ENCODE results near the gene DAO. TPM values are rescaled to one million over a fixed set of nuclear protein-coding genes. Genes with fewer than 3 reads are reported as not detected.

Gene DAO
- total and polyA plus RNA-seq, 2 donors (not counting 1 experiment from before 2014, with no cell fraction given) = not detected

- no peaks in the 10 kb centered on the region for H3K4me1 ChIP-seq (ENCODE audit: control insufficient read depth, extremely low read depth, insufficient read depth, low read length)
- no peak overlapping the region for H3K4me3 ChIP-seq (replicated peaks in 1 of 4; ENCODE audit: control extremely low read depth in 1 of 4, insufficient read depth in 1 of 4, low read depth in 3 of 4, low read length in 4 of 4)
- no peak for DNase-seq (ENCODE audit: low read depth in 2 of 2)
- H3K9ac ChIP-seq (ENCODE audit: insufficient read depth, low read length) = no peak overlapping the region
- no peak overlapping the region for H3K4me2 ChIP-seq (ENCODE audit: extremely low read depth, insufficient read depth, low read length)
- no peaks in the 10 kb centered on the region for H4K20me1 ChIP-seq (ENCODE audit: control insufficient read depth, extremely low read depth, insufficient read depth, low read length)
- no peaks in the 10 kb centered on the region for H3K79me2 ChIP-seq (ENCODE audit: control insufficient read depth, insufficient read depth, low read length)
- H3K9me3 ChIP-seq (ENCODE audit: control insufficient read depth, insufficient read depth, low read depth, low read length) = no peaks in the 10 kb centered on the region
- H2AFZ ChIP-seq (ENCODE audit: low read length) = no peak overlapping the region
- no peaks in the 10 kb centered on the region for H3K36me3 ChIP-seq (ENCODE audit: control insufficient read depth, insufficient read depth, low read length)
- no peak for TF ChIP-seq CTCF (conservative IDR thresholded peaks at IDR 0.05 in 1 of 2, IDR thresholded peaks at IDR 0.05 in 1 of 2; ENCODE audit: low read depth in 1 of 2, low read length in 2 of 2)
- TF ChIP-seq EZH2 (IDR thresholded peaks at IDR 0.05; ENCODE audit: low read length, missing control alignments) = no peak
- no peaks in the 10 kb centered on the region for H3K27me3 ChIP-seq (ENCODE audit: control insufficient read depth, insufficient read depth, low read length)
- no peak overlapping the region for H3K27ac ChIP-seq (ENCODE audit: insufficient read depth, low read length)
Observed at GRCh38 chr12:108930155-108930554, 50.3 kb downstream of the DAO start.

- H3K9me3 ChIP-seq (ENCODE audit: control insufficient read depth, insufficient read depth, low read depth, low read length) = no peaks in the 10 kb centered on the region
- no peak overlapping the region for H3K4me3 ChIP-seq (replicated peaks in 1 of 4; ENCODE audit: control extremely low read depth in 1 of 4, insufficient read depth in 1 of 4, low read depth in 3 of 4, low read length in 4 of 4)
- H3K27ac ChIP-seq (ENCODE audit: insufficient read depth, low read length) = no peak overlapping the region
- DNase-seq (ENCODE audit: low read depth in 2 of 2) = no peak
- no peak overlapping the region for H2AFZ ChIP-seq (ENCODE audit: low read length)
- H3K9ac ChIP-seq (ENCODE audit: insufficient read depth, low read length) = no peak overlapping the region
- no peak for TF ChIP-seq EZH2 (IDR thresholded peaks at IDR 0.05; ENCODE audit: low read length, missing control alignments)
- no peak overlapping the region for H3K4me2 ChIP-seq (ENCODE audit: extremely low read depth, insufficient read depth, low read length)
- H3K27me3 ChIP-seq (ENCODE audit: control insufficient read depth, insufficient read depth, low read length) = no peaks in the 10 kb centered on the region
- no peaks in the 10 kb centered on the region for H3K4me1 ChIP-seq (ENCODE audit: control insufficient read depth, extremely low read depth, insufficient read depth, low read length)
- H3K36me3 ChIP-seq (ENCODE audit: control insufficient read depth, insufficient read depth, low read length) = no peaks in the 10 kb centered on the region
- no peaks in the 10 kb centered on the region for H3K79me2 ChIP-seq (ENCODE audit: control insufficient read depth, insufficient read depth, low read length)
- H4K20me1 ChIP-seq (ENCODE audit: control insufficient read depth, extremely low read depth, insufficient read depth, low read length) = no peaks in the 10 kb centered on the region
Observed at GRCh38 chr12:108930756-108931155, 50.9 kb downstream of the DAO start.

- Histone ChIP-seq H3K27ac (ENCODE audit: insufficient read depth, low read length) (no peak overlapping the region), H3K4me3 (replicated peaks in 1 of 4; ENCODE audit: control extremely low read depth in 1 of 4, insufficient read depth in 1 of 4, low read depth in 3 of 4, low read length in 4 of 4) (no peak overlapping the region), H4K20me1 (ENCODE audit: control insufficient read depth, extremely low read depth, insufficient read depth, low read length) (no peaks in the 10 kb centered on the region), H2AFZ (ENCODE audit: low read length) (no peak overlapping the region), H3K27me3 (ENCODE audit: control insufficient read depth, insufficient read depth, low read length) (peaks cover 10% of the 10 kb centered on the region), H3K9ac (ENCODE audit: insufficient read depth, low read length) (no peak overlapping the region), H3K79me2 (ENCODE audit: control insufficient read depth, insufficient read depth, low read length) (no peaks in the 10 kb centered on the region), H3K4me2 (ENCODE audit: extremely low read depth, insufficient read depth, low read length) (no peak overlapping the region), H3K4me1 (ENCODE audit: control insufficient read depth, extremely low read depth, insufficient read depth, low read length) (no peaks in the 10 kb centered on the region), H3K9me3 (ENCODE audit: control insufficient read depth, insufficient read depth, low read depth, low read length) (no peaks in the 10 kb centered on the region), H3K36me3 (ENCODE audit: control insufficient read depth, insufficient read depth, low read length) (no peaks in the 10 kb centered on the region)
- TF ChIP-seq CTCF (conservative IDR thresholded peaks at IDR 0.05 in 1 of 2, IDR thresholded peaks at IDR 0.05 in 1 of 2; ENCODE audit: low read depth in 1 of 2, low read length in 2 of 2) (no peak), EZH2 (IDR thresholded peaks at IDR 0.05; ENCODE audit: low read length, missing control alignments) (no peak)
- no peak for DNase-seq (ENCODE audit: low read depth in 2 of 2)
Observed at GRCh38 chr12:108933949-108934348, 54.1 kb downstream of the DAO start.
